GM19328 (cell line): ENCODE results near the gene SNAPC3.
A peak's percentile ranks its signal among the peaks of the same experiment; 100 is the strongest.
"Not testable (repeated sequence)": the region's sequence is repeated elsewhere in the genome, so short reads cannot be mapped to it uniquely, and the experiment has no call there.

Experiments
- ATAC-seq: cut with Tn5 transposase; IDR thresholded peaks from one replicate; pipeline ENCODE4 v1.9.1; 2021; ENCODE audit warnings: mild to moderate bottlenecking, moderate library complexity; ENCODE audit not compliant: unreplicated experiment

Gene SNAPC3

DNA sequence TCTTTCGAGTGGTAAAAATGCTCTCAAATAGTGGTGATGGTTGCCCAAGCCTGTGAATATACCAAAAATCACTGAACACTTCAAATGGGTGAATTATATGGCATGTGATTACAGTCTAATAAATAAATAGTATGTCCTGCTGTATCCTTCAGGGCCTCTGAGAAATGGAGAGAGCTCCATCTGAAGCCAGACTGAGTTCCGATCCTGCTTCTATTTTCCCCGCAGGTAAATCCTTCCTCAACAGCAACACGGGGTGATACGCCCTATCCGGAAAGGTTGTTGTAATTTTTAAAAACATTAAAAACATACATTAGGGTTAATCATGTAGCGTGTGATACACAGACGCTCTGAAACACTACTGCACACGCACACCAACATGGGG lies 695 bp upstream of the SNAPC3 start:
- ATAC-seq: no peak

DNA sequence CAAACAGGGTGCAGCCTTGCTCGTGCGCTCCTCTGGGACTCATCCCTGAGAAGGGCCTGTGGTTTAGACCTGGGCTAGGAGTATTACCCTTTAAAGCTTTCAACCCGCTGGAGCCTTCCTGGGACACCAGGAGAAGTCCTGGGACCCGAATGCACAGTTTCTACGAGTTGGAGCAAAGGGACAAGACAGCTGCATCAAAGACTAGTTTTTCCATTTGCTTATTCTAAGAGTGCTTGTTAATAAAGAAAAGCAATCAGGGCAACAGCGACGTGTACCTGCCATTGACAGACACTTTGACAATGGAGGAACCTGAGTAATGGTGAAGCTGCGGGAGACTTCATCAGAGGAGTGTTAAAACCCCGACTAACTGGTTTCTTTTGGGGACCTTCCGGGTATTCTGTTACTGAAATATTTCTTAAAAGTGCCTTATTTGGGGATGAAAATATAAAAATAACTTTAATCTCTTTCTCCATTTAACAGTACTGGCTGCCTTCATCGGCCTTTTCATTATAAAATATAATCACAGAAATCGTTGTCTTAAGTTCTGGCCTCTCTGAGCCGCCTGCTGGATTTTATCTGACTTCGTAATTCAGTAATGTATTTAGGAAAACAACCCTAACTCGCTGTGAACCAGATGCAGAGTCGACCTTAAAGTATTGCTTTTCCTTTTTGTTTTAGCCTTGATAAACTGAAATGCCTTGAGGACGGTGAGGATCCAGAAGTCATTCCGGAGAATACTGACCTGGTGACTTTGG lies 732 bp downstream of the SNAPC3 start:
- no peak for ATAC-seq

DNA sequence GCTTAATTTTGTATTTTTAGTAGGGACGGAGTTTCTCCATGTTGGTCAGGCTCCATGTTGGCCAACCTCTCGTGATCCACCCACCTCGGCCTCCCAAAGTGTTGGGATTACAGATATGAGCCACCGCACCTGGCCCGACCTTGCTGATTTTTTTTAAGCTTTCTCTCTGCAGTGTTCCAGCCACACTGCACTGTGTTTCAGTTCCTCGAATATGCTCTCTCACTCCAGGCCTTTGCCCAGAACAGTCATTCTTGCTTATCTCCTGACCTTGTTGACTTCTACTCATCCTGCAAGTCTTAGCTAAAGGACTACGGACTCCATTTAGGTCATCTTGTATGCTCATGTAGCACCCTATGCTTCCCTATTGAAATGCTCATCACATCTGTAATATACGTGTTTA lies 3.3 kb downstream of the SNAPC3 start:
- ATAC-seq: peak; percentile 32

DNA sequence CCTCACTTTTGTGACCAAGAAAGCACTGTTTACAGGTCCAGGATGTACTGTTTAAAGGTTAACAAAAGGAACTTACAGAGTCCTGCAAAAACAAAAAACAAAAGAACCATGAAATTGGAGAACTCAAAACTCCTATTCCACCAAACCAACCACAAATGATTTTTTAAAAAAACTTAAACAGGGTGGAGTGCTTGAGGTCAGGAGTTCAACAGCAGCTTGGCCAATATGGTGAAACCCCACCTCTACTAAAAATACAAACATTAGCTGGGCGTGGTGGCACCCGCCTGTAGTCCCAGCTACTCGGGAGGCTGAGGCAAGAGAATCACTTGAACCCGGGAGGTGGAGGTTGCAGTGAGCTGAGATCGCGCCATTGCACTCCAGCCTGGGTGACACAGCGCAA lies 5.0 kb downstream of the SNAPC3 start:
- ATAC-seq: not testable (repeated sequence)

DNA sequence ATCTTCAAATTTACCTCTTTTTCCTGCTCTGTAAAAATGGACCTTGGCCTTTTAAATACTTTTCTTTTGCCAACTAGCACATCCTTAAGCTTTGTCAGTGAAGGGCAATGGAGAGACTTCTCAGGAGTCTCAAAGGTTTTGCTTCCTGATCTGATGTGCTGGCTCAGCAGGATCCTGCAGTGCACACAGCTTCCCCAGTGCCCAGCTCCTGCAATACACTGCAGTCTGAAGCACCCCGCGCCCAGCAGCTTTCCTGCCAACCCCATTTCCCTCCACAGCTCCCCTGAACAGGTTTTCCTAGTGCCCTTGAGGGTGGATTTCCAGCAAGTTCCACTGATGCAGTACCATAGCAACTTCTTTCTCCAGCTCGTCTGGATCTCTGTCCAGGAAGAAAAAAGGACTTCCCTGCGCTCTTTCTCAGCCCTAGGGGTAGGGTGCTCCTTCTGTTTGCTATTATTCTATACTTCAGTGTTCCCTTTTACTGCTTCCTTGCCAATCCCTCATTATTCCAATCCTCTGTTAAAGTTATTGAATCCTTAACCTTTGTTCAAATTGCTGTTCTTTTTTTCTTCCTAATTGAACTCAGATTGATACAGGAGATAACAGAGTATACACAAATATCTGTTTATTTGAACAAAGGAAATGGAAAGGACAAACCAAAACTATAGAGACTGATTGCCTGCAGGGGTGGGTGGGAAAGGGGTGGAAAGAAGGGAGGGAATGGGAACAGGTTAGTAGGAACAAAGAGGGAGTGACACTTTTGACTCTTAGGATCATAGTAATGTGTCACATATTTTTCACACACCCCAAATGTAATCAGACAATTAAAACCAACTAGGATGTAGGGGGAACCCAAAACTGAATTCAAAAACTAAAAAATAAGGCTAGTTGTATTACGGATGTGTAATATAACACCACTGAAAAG lies 8.5 kb downstream of the SNAPC3 start:
- ATAC-seq: no peak

DNA sequence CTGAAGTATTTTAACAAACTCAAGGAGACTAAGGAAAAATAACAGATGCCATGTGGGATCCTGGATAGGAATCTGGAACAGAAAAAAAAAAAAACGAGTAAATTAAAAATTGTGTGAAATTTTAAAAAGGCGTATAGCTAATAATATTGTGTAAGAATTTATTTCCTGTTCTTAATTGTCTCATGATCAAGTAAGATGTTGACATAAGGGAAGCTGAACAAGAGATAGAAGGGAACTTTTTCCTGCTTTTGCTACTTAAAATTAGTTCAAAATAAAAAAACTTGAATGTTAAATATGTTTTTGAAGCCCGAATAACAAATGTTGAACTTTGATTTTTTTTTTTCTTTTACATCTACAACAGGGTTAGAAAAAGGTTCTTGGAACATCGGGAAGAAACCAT lies 10.5 kb downstream of the SNAPC3 start:
- no peak for ATAC-seq

DNA sequence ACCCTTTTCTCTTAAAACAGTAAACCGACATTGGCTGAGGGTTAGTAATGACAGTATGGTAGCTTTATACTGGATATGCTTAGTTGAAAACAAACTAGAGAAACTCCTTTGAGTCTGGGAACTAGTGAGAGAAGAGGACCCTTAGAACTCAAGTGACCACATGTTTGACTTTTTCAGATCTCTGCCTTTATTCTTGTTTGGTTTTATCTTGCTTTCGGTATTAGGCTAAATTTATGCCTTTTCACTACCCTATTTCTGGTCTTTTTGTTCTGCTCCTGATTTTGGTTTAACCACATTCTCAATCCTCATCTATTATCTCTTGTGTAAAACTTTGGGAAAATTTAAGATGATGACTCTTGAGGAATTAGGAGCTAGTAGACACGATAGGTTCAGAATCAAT lies 11.0 kb downstream of the SNAPC3 start:
- no peak for ATAC-seq

DNA sequence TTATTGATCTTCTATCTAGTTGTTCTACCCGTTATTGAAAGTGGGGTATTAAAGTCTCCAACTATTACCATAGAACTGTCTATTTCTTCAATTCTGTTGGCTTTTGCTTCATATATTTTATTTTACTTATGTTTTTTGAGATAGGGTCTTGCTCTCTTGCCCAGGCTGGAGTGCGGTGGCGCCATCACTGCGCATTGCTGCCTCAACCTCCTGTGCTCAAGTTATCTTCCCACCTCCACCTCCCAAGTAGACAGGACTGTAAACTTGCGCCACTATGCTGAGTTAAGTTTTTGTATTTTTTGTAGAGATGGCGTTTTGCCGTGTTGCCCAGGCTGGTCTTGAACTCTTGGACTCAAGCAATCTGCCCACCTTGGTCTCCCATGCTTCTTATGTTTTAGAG lies 16.2 kb downstream of the SNAPC3 start:
- ATAC-seq: no peak

DNA sequence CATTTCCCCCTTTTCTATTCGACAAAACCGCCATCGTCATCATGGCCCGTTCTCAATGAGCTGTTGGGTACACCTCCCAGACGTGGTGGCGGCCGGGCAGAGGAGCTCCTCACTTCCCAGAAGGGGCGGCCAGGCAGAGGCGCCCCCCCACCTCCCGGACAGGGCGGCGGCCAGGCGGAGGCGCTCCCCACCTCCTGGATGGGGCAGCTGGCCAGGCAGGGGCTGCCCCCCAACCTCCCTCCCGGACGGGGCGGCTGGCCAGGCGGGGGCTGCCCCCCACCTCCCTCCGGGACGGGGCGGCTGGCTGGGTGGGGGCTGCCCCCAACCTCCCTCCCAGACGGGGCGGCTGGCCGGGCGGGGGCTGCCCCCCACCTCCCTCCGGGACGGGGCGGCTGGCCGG lies 19.2 kb downstream of the SNAPC3 start:
- ATAC-seq: not testable (repeated sequence)

DNA sequence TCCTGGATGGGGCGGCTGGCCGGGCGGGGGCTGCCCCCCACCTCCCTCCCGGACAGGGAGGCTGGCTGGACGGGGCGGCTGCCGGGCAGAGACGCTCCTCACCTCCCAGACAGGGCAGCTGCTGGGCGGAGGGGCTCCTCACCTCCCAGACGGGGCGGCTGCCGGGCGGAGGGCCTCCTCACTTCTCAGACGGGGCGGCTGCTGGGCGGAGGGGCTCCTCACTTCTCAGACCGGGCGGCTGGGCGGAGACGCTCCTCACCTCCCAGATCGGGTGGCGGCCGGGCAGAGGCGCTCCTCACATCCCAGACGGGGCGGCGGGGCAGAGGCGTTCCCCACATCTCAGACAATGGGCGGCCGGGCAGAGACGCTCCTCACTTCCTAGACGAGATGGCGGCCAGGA lies 19.6 kb downstream of the SNAPC3 start:
- not testable (repeated sequence) for ATAC-seq

DNA sequence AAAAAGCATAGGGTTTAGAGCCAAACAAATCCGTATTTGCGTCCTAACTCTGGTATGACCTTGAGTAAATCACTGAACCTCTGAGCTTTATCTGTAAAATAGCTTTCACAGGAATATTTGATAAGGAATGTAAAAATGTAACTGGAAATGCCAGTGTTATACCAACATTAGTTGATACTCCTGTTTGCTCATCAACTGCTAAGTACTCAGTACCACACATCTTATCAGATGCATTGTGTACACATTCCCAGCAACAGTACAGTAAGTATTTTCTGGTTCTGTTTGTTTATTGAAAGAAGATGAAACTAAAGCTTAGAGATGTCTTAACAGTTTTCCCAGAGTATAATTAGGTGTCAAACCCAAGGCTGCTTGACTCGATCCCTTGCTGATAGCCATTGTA lies 21.5 kb downstream of the SNAPC3 start:
- ATAC-seq: no peak

DNA sequence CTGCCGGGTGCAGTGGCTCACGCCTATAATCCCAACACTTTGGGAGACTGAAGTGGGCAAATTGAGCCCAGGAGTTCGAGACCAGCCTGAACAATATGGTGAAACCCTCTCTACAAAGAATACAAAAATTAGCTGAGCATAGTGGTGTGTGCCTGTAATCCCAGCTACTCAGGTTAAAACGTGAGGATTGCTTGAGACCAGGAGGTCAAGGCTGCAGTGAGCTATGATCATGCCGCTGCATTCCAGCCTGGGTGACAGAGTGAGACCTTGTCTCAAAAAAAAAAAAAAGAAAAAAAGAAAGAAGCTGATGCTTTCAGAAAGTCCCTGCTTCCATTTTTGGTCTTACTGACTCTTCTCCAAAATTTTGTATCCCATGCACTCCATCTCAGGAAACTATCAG lies 31.3 kb downstream of the SNAPC3 start:
- no peak for ATAC-seq

DNA sequence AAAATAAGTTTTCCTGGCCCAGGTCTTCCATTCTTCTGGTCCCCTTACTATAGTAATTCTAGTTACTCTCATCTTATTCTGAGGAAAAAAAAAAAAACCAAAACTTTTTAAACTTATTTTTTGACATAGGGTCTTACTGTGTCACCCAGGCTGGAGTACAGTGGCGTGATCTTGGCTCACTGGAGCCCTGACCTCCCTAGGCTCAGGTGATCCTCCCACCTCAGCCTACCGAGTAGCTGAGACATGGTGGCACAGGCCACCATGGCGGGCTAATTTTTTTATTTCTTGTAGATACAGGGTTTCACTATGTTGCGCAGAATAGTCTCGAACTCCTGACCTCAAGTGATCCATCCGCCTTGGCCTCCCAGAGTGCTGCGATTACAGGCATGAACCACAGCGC lies 38.4 kb downstream of the SNAPC3 start:
- no peak for ATAC-seq

DNA sequence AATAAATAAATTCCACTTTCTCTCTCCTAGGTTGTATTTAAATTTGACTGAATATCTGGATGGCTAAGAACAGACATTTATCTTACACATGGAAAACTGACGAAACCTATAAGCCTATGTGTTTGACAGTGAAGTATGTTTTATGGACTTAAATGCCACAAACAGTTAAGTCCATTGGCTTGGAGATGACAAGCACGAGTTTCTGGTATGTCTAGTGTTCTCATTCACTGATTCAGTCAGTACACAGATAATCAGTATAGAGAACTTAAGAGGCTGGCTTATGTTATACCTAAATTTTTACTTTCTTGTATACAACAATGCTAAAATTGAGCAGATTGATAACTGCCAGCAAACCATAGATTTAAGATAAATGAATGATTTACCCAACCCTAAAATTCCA lies 38.9 kb downstream of the SNAPC3 start:
- no peak for ATAC-seq

DNA sequence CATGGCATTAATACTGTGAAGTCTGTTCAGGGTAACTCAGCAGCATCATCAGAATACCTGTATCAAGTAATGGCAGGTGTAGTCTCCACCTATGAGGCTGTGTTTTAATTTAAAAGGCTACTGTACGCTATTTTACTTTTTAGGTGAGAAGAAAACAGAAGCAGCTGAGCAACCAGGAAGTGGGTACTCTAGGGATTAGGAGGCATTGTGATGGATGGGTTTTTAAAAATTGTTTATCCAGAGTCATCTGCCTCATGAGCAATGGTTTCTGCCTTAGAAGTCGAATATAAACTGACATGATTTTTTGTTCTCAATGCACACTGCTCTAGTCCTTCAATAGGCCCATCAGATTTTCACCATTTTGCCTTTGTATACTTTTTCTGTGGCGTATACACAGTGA lies 45.5 kb downstream of the SNAPC3 start:
- no peak for ATAC-seq

DNA sequence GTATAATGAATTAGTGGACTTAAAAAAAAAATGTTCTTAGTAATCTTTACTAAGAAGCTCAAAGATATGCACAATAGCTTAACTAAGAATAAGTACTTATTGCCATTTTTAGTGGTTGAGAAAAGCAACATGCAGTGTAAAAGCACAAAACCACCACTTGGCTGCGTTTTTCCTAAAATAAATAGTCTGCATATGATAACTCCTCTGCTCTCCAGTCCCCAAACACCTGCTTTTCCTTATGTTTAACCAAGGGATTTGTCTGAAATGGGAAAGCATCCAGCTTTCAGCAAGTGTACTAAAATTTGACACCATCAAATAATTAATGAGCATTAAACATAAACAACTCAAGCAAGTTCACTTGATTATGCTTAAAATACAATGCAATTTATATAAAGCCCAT lies 46.7 kb downstream of the SNAPC3 start:
- ATAC-seq: no peak

DNA sequence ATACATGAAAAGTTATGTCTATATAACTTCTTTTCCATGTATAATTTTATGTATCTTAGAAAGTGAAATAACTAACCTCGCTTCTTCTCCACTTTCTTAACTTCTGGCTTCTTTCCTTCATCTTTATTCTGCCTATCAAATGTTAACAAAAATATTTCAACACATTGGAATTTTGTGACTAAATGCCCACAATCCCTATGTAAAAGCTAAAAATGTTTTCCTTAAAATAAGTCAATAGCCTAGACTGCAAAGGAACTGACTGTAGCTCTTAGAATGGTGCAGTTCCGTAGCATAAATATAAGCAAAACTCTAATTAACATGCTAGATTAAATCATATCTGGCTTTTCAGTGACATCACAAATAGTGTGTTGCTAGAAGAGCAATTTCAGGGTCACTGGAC lies 47.2 kb downstream of the SNAPC3 start:
- ATAC-seq: no peak

DNA sequence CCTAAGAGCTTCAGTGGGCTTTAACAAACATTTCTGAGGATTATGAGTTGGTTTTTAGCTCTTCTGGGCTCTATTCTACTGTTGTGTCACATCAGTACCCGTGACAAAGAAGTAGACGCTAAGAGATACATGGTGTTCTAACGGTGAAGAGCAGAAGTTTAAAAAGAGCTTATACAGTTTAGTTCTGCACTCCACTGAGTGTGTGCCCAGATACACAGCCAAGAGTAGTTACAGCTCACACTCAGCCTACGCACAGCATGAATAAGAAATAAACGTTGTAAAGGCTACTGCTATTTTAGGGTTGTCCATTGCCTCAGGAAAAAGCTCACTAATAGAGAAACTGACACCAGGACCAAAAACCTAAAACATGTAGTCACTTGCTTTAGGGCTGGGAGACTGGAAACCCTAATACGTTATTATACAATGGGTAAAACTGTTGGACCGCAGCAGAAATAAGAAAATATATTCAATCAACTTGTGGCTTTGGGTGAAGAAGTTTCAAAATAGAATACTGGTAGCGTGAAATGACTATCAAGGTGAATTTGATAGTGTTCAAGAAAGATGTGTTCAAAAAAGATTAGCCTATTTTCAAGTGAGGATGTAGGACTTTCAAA lies 53.4 kb downstream of the SNAPC3 start:
- ATAC-seq: no peak

DNA sequence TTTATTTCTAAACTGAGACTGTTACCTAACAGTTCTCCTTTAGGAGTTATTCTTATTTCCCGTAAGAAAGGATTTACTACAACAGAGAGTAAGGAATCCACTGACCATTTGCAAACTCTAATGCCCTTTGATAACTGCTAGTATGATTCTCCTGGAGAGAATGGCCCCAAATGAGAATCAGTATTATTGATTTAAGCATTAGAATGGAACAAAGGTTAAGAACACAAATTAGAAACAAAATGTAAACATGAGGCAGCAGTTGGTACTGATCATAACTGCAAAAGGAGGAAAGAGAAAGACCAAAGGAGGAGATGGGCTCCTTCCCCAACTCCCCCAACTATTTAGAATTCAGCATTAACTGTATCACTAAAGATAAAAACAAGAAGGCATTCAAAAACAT lies 57.4 kb downstream of the SNAPC3 start:
- ATAC-seq: no peak

DNA sequence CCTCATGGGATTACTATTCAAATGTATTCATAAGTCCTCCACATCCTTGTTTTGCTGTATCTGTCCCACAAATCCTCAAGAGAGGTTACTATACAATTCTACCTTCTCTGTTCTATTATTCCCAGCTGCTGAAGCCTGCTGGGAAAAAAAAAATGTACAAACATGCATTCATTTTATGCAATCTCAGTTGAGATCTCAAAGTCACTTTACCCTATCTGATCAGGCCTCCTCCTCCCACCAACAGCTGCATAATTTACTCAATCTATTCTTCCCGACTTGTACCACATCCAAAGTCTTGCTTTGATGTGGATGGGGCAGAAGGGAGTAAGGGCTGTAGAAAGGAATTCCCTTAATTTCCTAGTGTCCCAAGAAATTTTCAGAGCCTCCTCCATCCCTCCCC lies 59.5 kb downstream of the SNAPC3 start:
- ATAC-seq: no peak

DNA sequence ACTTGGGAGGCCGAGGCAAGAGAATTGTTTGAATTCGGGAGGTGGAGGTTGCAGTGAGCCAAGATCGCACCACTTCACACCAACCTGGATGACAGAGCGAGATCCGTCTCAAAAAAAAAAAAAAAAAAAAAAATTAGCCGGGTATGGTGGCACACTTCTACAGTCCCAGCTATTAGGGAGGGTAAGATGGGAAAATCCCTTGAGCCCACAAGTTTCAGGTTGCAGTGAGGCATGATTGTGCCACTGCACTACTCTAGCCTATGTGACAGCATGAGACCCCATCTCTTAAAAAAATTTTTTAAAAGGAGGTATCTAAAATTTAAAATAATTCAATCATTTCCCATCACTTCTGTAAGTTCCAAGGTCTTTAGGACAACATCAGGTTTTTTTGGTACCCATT lies 62.1 kb downstream of the SNAPC3 start:
- ATAC-seq: no peak
